MM.1S (cell line): ENCODE measurements around the gene MXI1.

ENCODE experiments used
- EZH2 ChIP-seq: fragments of 300-600 bp; sonication (generic); optimal IDR thresholded peaks from 2 replicates; pipeline ENCODE3; 2017; ENCODE audit warnings: low read depth, mild to moderate bottlenecking, antibody characterized with exemption, low read length, mixed read lengths
- EZH2phosphoT487 ChIP-seq: fragments of 300-600 bp; sonication (generic); IDR thresholded peaks from 2 replicates; pipeline ENCODE4 v1.6.1; 2018; ENCODE audit warnings: antibody characterized with exemption, low read length
- TF ChIP-seq, protein P1 (sequence below): fragments of 300-600 bp; sonication (generic); IDR thresholded peaks from 2 replicates; pipeline ENCODE4 v1.5.1; 2016; ENCODE audit warnings: antibody characterized with exemption, low read length, mixed read lengths

DNA sequence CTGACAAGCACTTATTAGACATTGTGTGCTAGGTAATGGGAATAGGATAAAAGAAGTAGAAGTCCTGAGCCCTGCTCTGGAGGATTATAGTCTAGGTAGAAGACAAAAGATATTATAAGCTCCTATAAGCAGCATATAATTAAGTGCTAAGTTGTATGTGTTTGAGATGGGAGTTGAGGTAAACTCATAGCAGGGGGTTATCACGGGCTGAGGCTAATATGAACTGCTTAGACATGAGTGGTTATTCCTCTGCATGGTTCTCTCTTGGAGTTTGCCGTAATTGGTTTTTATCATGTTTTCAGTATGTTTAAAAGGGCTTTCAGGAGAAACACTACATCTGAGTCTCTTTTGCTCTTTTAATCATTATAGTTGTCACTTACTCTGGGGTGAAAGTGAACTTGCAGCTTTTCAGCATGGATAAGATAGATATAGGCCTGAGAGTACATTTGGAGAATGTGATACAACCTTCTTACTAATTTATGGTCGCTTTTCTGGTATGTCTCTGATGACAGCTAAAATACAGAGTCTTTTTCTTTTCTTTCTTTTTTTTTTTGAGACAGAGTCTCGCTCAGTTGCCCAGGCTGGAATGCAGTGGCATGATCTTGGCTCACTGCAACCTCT, 58.3 kb downstream of the MXI1 start:
- TF ChIP-seq, protein P1, sequence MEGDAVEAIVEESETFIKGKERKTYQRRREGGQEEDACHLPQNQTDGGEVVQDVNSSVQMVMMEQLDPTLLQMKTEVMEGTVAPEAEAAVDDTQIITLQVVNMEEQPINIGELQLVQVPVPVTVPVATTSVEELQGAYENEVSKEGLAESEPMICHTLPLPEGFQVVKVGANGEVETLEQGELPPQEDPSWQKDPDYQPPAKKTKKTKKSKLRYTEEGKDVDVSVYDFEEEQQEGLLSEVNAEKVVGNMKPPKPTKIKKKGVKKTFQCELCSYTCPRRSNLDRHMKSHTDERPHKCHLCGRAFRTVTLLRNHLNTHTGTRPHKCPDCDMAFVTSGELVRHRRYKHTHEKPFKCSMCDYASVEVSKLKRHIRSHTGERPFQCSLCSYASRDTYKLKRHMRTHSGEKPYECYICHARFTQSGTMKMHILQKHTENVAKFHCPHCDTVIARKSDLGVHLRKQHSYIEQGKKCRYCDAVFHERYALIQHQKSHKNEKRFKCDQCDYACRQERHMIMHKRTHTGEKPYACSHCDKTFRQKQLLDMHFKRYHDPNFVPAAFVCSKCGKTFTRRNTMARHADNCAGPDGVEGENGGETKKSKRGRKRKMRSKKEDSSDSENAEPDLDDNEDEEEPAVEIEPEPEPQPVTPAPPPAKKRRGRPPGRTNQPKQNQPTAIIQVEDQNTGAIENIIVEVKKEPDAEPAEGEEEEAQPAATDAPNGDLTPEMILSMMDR = no peak
- TF ChIP-seq EZH2 (no peak), EZH2phosphoT487 (no peak)
